OCI-LY1 (cell line): ENCODE results near the gene MBD5.

Experiments used
- H2AFZ ChIP-seq: fragments of 200-600 bp; sonication (generic), shearing (Covaris generic); 2 replicates; pipeline ENCODE4 v1.6.0; 2014; ENCODE audit warnings: antibody characterized with exemption, mild to moderate bottlenecking, low read length
- H3F3A ChIP-seq: fragments of 200-600 bp; sonication (generic), shearing (Covaris generic); 2 replicates; pipeline ENCODE4 v1.6.0; 2014; ENCODE audit warnings: mild to moderate bottlenecking, antibody characterized with exemption, low read length, moderate library complexity; ENCODE audit not compliant: insufficient read depth
- H3K27ac ChIP-seq: fragments of 200-600 bp; sonication (generic); 2 replicates; pipeline ENCODE4 v1.5.1; 2014; ENCODE audit warnings: low read length, mixed run types, mild to moderate bottlenecking, low read depth; ENCODE audit not compliant: poor library complexity, severe bottlenecking
- H3K27me3 ChIP-seq: fragments of 200-600 bp; sonication (generic); 2 replicates; pipeline ENCODE4 v1.6.0; 2014; ENCODE audit warnings: antibody characterized with exemption, mild to moderate bottlenecking, low read length, moderate library complexity; ENCODE audit not compliant: insufficient read depth
- H3K36me3 ChIP-seq: fragments of 200-600 bp; sonication (generic); 2 replicates; pipeline ENCODE4 v1.6.1; 2014; ENCODE audit warnings: mild to moderate bottlenecking, antibody characterized with exemption, low read length, moderate library complexity, mixed read lengths; ENCODE audit not compliant: insufficient read depth
- H3K4me1 ChIP-seq: fragments of 200-600 bp; sonication (generic); 2 replicates; pipeline ENCODE4 v1.5.1; 2014; ENCODE audit warnings: mild to moderate bottlenecking, low read length, moderate library complexity; ENCODE audit not compliant: insufficient read depth, severe bottlenecking
- H3K4me2 ChIP-seq: fragments of 200-600 bp; sonication (generic), shearing (Covaris generic); 2 replicates; pipeline ENCODE4 v1.6.1; 2014; ENCODE audit warnings: low read length
- H3K4me3 ChIP-seq: fragments of 200-600 bp; sonication (generic); 2 replicates; pipeline ENCODE4 v1.5.1; 2014; ENCODE audit warnings: low read length, low read depth, mild to moderate bottlenecking, mixed read lengths; ENCODE audit not compliant: poor library complexity, severe bottlenecking
- H3K79me2 ChIP-seq: fragments of 200-600 bp; shearing (Covaris generic); 2 replicates; pipeline ENCODE4 v1.6.1; 2016; ENCODE audit warnings: mixed run types, low read length, mixed read lengths; ENCODE audit not compliant: insufficient read depth
- H3K9ac ChIP-seq: fragments of 200-600 bp; sonication (generic), shearing (Covaris generic); 2 replicates; pipeline ENCODE4 v1.6.1; 2014; ENCODE audit warnings: mild to moderate bottlenecking, low read length, mixed read lengths
- H3K9me2 ChIP-seq: fragments of 200-600 bp; sonication (generic), shearing (Covaris generic); 2 replicates; pipeline ENCODE4 v1.6.1; 2014; ENCODE audit warnings: low read depth, mild to moderate bottlenecking, low read length, mixed read lengths
- H3K9me3 ChIP-seq: fragments of 200-600 bp; shearing (Covaris generic); 2 replicates; pipeline ENCODE4 v1.6.1; 2014; ENCODE audit warnings: low read length, mixed read lengths
- H4K20me1 ChIP-seq: fragments of 200-600 bp; sonication (generic), shearing (Covaris generic); 2 replicates; pipeline ENCODE4 v1.6.0; 2016; ENCODE audit warnings: mild to moderate bottlenecking, low read length; ENCODE audit not compliant: insufficient read depth
- CTCF ChIP-seq: fragments of 200-600 bp; sonication (generic), shearing (Covaris generic); IDR thresholded peaks from 2 replicates; pipeline ENCODE4 v1.5.1; 2017; ENCODE audit warnings: mild to moderate bottlenecking, antibody characterized with exemption, low read length, moderate library complexity, mixed read lengths
- EZH2 ChIP-seq: fragments of 200-600 bp; sonication (generic), shearing (Covaris generic); IDR thresholded peaks from 2 replicates; pipeline ENCODE4 v1.8.0; 2017; ENCODE audit warnings: borderline replicate concordance, mixed run types, mild to moderate bottlenecking, antibody characterized with exemption, low read length, moderate library complexity, mixed read lengths

The MBD5 gene

GRCh38 chr2:148049284-148049683 is 28.4 kb downstream of the MBD5 start:
- no peaks in the 10 kb centered on the region for H3F3A ChIP-seq
- H3K9me2 ChIP-seq: no peaks in the 10 kb centered on the region
- H3K4me2 ChIP-seq: no peak overlapping the region
- H4K20me1 ChIP-seq: no peaks in the 10 kb centered on the region
- H3K36me3 ChIP-seq: no peaks in the 10 kb centered on the region; the same call in 1 of the 2 replicates
- no peak overlapping the region for H3K9ac ChIP-seq
- no peak overlapping the region for H2AFZ ChIP-seq
- H3K4me1 ChIP-seq: peaks cover 10% of the 10 kb centered on the region
- no peak for TF ChIP-seq EZH2
- no peak for TF ChIP-seq CTCF
- H3K79me2 ChIP-seq: peaks cover 3% of the 10 kb centered on the region; the same call in 1 of the 2 replicates
- no peaks in the 10 kb centered on the region for H3K27me3 ChIP-seq
- no peak overlapping the region for H3K27ac ChIP-seq
- no peak overlapping the region for H3K4me3 ChIP-seq
- no peaks in the 10 kb centered on the region for H3K9me3 ChIP-seq

GRCh38 chr2:148052687-148053086 is 31.8 kb downstream of the MBD5 start:
- no peak overlapping the region for H3K9ac ChIP-seq
- H3K4me2 ChIP-seq: no peak overlapping the region
- peaks cover 10% of the 10 kb centered on the region for H3K4me1 ChIP-seq
- H3K27ac ChIP-seq: no peak overlapping the region
- no peaks in the 10 kb centered on the region for H3K9me2 ChIP-seq
- peaks cover 3% of the 10 kb centered on the region; the same call in 1 of the 2 replicates for H3K79me2 ChIP-seq
- H2AFZ ChIP-seq: no peak overlapping the region
- H3K36me3 ChIP-seq: no peaks in the 10 kb centered on the region; the same call in 1 of the 2 replicates
- no peaks in the 10 kb centered on the region for H3K27me3 ChIP-seq
- H3F3A ChIP-seq: no peaks in the 10 kb centered on the region
- H4K20me1 ChIP-seq: no peaks in the 10 kb centered on the region
- no peaks in the 10 kb centered on the region for H3K9me3 ChIP-seq
- TF ChIP-seq EZH2: no peak
- no peak for TF ChIP-seq CTCF
- H3K4me3 ChIP-seq: no peak overlapping the region

GRCh38 chr2:148058641-148059040 is 37.8 kb downstream of the MBD5 start:
- TF ChIP-seq EZH2 (no peak), CTCF (no peak)
- Histone ChIP-seq H3K9me2 (no peaks in the 10 kb centered on the region), H3F3A (no peaks in the 10 kb centered on the region), H3K9ac (no peak overlapping the region), H3K4me1 (no peaks in the 10 kb centered on the region), H3K9me3 (no peaks in the 10 kb centered on the region), H3K36me3 (no peaks in the 10 kb centered on the region; the same call in 1 of the 2 replicates), H3K27ac (no peak overlapping the region), H3K27me3 (no peaks in the 10 kb centered on the region), H4K20me1 (no peaks in the 10 kb centered on the region), H3K79me2 (no peaks in the 10 kb centered on the region), H2AFZ (no peak overlapping the region), H3K4me2 (no peak overlapping the region), H3K4me3 (no peak overlapping the region)
